NCI-H1092 (cell line): ENCODE results near the gene ABHD18.

Experiments used
- DNase-seq: peaks from one replicate; lab custom pipeline; 2025; lab: John Stamatoyannopoulos, UW

Gene ABHD18

DNA sequence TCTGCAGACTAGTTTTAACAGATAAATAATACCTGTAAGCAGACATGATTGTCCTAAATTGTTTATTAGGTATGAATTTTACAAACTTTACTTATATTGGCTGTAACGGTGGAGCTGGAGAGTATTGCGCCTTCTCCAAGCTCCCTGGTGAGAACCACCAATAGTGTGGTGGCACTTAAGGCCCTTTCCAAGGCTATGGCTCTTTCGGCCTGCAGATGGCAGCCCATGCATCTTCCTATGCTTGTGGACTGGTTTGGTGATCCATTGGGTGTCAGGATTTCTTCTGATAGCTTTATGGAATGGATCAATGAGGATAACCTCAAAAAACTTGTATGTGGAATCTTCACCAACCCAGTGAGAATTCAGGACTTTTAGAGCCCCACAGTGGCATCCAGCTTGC is 103.7 kb downstream of the ABHD18 start:
- DNase-seq: no peak

DNA sequence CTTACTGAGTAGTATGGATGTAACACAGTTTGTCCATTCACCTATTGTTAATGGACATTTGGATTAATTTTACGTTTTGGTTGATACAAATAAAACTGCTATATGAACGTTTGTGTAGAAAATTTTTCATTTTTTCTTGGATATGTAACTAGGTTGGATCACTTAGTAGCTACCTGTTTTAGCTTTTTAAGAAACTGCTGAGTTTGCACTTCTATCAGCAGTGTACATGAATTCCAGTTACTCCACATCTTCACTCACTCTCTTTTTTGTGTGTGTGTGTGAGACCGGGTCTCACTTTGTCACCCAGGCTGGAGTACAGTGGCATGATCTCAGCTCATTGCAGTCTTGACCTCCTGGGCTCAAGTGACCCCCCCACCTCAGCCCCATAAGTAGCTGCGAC is 111.3 kb downstream of the ABHD18 start:
- DNase-seq: no peak
